Thyroid gland (tissue), 4 donors: ENCODE measurements around the gene C15orf61. TPM values are rescaled to one million over a fixed set of nuclear protein-coding genes. Genes with fewer than 3 reads are reported as not detected.

ENCODE experiments used
- DNase-seq, 2 donors: peaks; one replicate each; pipeline ENCODE4 v3.0.0-alpha.2; 2019
- H3K27ac ChIP-seq, 3 donors: fragments of 200-600 bp; sonication (generic); 1 replicate in 2 of 3; 2 replicates in 1 of 3; pipeline ENCODE4 v1.5.1; 2016 to 2019; ENCODE audit warnings: mild to moderate bottlenecking in 1 of 3, moderate library complexity in 1 of 3
- H3K27me3 ChIP-seq: fragments of 200-600 bp; sonication (generic); one replicate; pipeline ENCODE4 v1.5.1; 2019
- H3K36me3 ChIP-seq, 2 donors: fragments of 200-600 bp; sonication (generic); one replicate each; pipeline ENCODE4 v1.5.1; 2016 to 2019
- H3K4me1 ChIP-seq, 2 donors: fragments of 200-600 bp; sonication (generic); one replicate each; pipeline ENCODE4 v1.5.1; 2017 to 2019
- H3K4me3 ChIP-seq, 3 donors: fragments of 200-600 bp; sonication (generic); replicated peaks in 1 of 3; 1 replicate in 2 of 3; 2 replicates in 1 of 3; pipeline ENCODE4 v1.5.1; 2016; ENCODE audit warnings: mild to moderate bottlenecking in 1 of 3
- H3K9me3 ChIP-seq: fragments of 200-600 bp; sonication (generic); one replicate; pipeline ENCODE4 v1.5.1; 2017
- POLR2A ChIP-seq, 2 donors: fragments of 450-650 bp; IDR thresholded peaks; one replicate each; pipeline ENCODE4 v1.6.1; 2017; ENCODE audit warnings: antibody characterized with exemption in 2 of 2, mild to moderate bottlenecking in 2 of 2, moderate library complexity in 1 of 2
- WGBS, 2 donors: methylation state at CpG; one replicate each; pipeline ENCODE4 v1.1.5; 2017; 5-methylcytosine and 5-hydroxymethylcytosine counted together
- intact Hi-C: fragments of 100-400 bp; cut with DNase I; formaldehyde crosslinking; loops from one replicate; pipeline ENCODE4 v1.15.1; 2023
- total RNA-seq, 4 donors: library from RNA; depleted of rRNA; stranded (reverse); fragments of >200 nt; gene quantifications; one replicate each; pipeline ENCODE4 v1.2.3, GENCODE V29; 2016
- TF ChIP-seq, protein P1 (sequence below), 6 experiments: fragments of 200-600 bp in 3 of 6; fragments of 450-650 bp in 3 of 6; sonication (generic) in 3 of 6; IDR thresholded peaks; one replicate each; pipeline ENCODE4 v1.5.1; 2016 to 2019; ENCODE audit warnings: antibody characterized with exemption in 6 of 6, mild to moderate bottlenecking in 2 of 6, inconsistent platforms in 1 of 6, moderate library complexity in 1 of 6

Gene C15orf61
- total RNA-seq, result 10 to 100 TPM in 1 of 4 donors, 1 to 10 TPM in 3; 2.8 to 14.9 (median 7.9) TPM

DNA sequence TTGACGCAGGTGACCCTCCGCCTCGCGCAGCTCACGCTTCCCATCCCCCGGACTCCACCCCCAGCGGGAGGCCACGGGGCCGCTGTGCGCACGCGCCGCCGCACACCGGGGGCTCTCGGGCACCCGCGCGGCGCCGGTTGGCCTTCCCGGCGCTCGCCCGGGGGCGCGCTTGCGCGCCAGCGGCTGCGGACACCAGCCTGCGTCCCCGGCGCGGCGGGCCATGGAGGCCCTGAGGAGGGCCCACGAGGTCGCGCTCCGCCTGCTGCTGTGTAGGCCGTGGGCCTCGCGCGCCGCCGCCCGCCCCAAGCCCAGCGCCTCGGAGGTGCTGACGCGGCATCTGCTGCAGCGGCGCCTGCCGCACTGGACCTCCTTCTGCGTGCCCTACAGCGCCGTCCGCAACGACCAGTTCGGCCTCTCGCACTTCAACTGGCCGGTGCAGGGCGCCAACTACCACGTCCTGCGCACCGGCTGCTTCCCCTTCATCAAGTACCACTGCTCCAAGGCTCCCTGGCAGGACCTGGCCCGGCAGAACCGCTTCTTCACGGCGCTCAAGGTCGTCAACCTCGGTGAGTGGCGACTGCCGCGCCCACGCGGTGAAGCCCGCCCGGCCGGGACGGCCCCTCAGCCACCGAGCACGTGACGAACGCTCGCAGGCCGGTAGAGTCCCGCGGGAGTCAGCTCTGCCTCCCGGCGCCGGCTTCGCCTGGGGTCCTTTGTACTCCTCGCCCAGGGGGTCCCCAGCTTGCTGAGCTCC is at the start of gene C15orf61:
TSS of gene C15orf61 (plus strand) at position 103 of the 754 bp plus-strand sequence. CDS start at position 221, 118 bp downstream.
- TF ChIP-seq, protein P1, sequence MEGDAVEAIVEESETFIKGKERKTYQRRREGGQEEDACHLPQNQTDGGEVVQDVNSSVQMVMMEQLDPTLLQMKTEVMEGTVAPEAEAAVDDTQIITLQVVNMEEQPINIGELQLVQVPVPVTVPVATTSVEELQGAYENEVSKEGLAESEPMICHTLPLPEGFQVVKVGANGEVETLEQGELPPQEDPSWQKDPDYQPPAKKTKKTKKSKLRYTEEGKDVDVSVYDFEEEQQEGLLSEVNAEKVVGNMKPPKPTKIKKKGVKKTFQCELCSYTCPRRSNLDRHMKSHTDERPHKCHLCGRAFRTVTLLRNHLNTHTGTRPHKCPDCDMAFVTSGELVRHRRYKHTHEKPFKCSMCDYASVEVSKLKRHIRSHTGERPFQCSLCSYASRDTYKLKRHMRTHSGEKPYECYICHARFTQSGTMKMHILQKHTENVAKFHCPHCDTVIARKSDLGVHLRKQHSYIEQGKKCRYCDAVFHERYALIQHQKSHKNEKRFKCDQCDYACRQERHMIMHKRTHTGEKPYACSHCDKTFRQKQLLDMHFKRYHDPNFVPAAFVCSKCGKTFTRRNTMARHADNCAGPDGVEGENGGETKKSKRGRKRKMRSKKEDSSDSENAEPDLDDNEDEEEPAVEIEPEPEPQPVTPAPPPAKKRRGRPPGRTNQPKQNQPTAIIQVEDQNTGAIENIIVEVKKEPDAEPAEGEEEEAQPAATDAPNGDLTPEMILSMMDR (IDR thresholded peaks at IDR 0.05), result no peak
- TF ChIP-seq POLR2A (IDR thresholded peaks at IDR 0.05), result peak; percentile 62 to 85
- peak; percentile 93 to 95 for DNase-seq
- Histone ChIP-seq H3K36me3 (no peaks in the 10 kb centered on the region), H3K27me3 (no peaks in the 10 kb centered on the region), H3K4me3 (peak within 1 kb of the TSS; percentile 32 to 75 (median 71)), H3K27ac (peak within 1 kb of the TSS; percentile 94 to 99 (median 99)), H3K9me3 (no peaks in the 10 kb centered on the region), H3K4me1 (peaks cover 17 to 20% of the 10 kb centered on the region in 2 donors)
- WGBS, 2 donors, result 2 to 4% methylated on average over 10 to 17 of the region's 94 CpGs
- intact Hi-C loops, result loop anchor here (5.0 kb wide), 1 partner anchor 316 kb away; no protein-coding TSS in a partner anchor

DNA sequence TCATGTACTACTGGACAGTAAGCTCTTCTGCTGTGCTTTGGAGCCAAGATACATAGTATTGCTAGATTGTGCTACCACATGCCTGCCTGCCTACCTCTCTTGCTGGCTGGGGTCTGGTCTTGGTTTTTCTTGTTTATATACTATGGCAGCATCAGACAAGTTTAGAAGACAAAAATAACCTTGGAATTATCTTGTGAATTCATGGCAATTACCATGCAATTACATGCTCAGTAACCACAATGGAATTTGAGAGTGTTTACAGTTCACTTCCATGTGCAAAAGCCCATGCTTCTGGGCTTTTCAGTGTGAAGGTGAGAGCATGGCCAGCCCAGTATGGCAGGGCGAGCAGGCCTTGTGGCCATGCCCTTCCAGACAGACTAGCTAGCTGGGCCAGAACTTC is 48.0 kb upstream of the C15orf61 start:
- 100% methylated on average over 1 of the region's 1 CpG for WGBS, 2 donors
- intact Hi-C loops, result no loop called here
- TF ChIP-seq, protein P1 (IDR thresholded peaks at IDR 0.05), result no peak
- no peak for TF ChIP-seq POLR2A (IDR thresholded peaks at IDR 0.05)
- Histone ChIP-seq H3K4me1 (no peaks in the 10 kb centered on the region), H3K27ac (no peak overlapping the region), H3K36me3 (no peaks in the 10 kb centered on the region), H3K27me3 (no peaks in the 10 kb centered on the region), H3K4me3 (no peak overlapping the region), H3K9me3 (no peaks in the 10 kb centered on the region)
- no peak for DNase-seq

DNA sequence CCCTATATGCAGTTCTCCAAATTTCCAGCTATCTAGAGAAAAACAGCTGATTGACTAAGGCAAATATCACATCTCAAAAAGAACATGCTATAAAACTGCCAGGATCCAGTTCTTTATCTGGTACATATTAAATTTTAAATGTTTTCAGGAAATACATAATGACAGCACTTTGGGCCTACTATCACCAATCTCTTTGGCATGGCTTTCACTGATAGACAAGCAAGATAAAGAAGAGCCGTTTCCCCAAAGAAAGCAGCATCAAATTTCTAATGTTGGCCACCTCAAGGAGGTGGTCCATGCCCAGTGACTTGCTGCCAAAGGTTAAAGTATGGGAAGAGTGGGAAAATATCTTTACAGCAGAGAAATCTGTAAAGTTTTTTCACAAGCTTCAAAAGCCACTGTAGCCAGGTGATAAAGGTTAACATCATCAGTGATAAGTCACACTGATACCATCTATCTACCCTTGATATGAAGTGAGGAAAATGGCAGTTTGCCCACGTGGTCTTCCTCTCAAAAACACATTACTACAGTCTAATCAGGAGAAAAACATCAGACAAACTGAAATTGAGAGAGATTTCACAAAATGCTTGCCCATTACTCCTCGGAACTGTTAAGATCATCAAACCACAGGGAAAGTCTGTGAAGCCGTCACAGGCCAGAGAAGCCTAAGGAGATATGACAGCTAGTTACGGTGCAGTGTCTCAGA is 46.4 kb upstream of the C15orf61 start:
- Histone ChIP-seq H3K4me3 (no peak overlapping the region), H3K36me3 (no peaks in the 10 kb centered on the region), H3K9me3 (no peaks in the 10 kb centered on the region), H3K4me1 (no peaks in the 10 kb centered on the region), H3K27ac (no peak overlapping the region), H3K27me3 (no peaks in the 10 kb centered on the region)
- TF ChIP-seq POLR2A (IDR thresholded peaks at IDR 0.05), result no peak
- TF ChIP-seq, protein P1 (IDR thresholded peaks at IDR 0.05), result no peak
- intact Hi-C loops, result no loop called here
- 84 to 85% methylated on average over 5 of the region's 5 CpGs for WGBS, 2 donors
- DNase-seq, result no peak

DNA sequence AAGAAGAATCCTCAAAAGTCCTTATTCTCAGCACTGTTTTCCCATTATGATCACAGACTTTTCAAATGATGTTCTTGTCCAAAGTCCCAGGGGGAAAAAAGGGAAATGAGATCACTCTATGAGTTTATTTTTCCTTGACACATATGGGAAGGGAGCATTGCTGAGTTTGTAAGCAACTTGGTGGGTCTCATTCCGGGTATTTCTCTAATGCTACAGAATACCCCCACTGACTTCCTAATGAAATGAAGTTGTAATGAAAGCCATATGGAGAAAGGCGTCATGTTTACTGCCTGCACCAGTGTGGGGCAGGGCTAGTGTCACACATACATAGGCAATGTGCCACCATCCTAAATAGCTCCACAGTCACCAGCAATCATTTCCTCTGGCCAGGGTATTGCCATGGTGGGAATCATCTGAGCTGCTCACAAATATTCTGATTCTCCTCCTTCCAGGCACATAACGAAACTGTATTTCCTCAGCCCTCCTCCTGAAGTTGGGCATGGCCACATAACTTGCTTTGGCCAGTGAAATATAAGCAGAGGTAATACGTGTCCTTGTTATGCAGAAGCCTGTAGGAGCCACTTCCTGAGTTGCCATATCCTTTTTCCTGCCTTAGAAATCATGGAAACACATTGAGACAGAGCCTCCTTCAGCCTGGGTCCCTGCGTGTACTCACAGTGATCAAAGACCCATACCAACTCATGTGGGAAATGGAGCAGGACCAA is 41.0 kb upstream of the C15orf61 start:
- WGBS, 2 donors, result 51 to 54% methylated on average over 5 of the region's 5 CpGs
- TF ChIP-seq, protein P1 (IDR thresholded peaks at IDR 0.05), result no peak
- no peak for TF ChIP-seq POLR2A (IDR thresholded peaks at IDR 0.05)
- H3K27me3 ChIP-seq, result no peaks in the 10 kb centered on the region

More for the DNA sequence above, 41.0 kb upstream of the C15orf61 start:
- no peak overlapping the region for H3K27ac ChIP-seq
- H3K9me3 ChIP-seq, result no peaks in the 10 kb centered on the region
- no peak overlapping the region for H3K4me3 ChIP-seq
- DNase-seq, result peak; percentile 12 to 13
- H3K4me1 ChIP-seq, result peaks cover 4 to 9% of the 10 kb centered on the region in 2 donors
- H3K36me3 ChIP-seq, result no peaks in the 10 kb centered on the region
- intact Hi-C loops, result no loop called here
